ENCODE measurements around the gene GRM3.

The GRM3 gene

GRCh38 chr7:86815556-86815955, 171.8 kb downstream of the GRM3 start:
- DNase-seq (ENCODE audit: low read depth), result no peak
- TF ChIP-seq, protein P1, sequence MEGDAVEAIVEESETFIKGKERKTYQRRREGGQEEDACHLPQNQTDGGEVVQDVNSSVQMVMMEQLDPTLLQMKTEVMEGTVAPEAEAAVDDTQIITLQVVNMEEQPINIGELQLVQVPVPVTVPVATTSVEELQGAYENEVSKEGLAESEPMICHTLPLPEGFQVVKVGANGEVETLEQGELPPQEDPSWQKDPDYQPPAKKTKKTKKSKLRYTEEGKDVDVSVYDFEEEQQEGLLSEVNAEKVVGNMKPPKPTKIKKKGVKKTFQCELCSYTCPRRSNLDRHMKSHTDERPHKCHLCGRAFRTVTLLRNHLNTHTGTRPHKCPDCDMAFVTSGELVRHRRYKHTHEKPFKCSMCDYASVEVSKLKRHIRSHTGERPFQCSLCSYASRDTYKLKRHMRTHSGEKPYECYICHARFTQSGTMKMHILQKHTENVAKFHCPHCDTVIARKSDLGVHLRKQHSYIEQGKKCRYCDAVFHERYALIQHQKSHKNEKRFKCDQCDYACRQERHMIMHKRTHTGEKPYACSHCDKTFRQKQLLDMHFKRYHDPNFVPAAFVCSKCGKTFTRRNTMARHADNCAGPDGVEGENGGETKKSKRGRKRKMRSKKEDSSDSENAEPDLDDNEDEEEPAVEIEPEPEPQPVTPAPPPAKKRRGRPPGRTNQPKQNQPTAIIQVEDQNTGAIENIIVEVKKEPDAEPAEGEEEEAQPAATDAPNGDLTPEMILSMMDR (conservative IDR thresholded peaks at IDR 0.05; ENCODE audit: low read depth, low read length), result no peak
- H3K4me3 ChIP-seq (ENCODE audit: low read depth, low read length), result no peak overlapping the region

GRCh38 chr7:86818903-86819302, 175.2 kb downstream of the GRM3 start:
- TF ChIP-seq, protein P1 (conservative IDR thresholded peaks at IDR 0.05; ENCODE audit: low read depth, low read length), result no peak
- DNase-seq (ENCODE audit: low read depth), result no peak

DNA sequence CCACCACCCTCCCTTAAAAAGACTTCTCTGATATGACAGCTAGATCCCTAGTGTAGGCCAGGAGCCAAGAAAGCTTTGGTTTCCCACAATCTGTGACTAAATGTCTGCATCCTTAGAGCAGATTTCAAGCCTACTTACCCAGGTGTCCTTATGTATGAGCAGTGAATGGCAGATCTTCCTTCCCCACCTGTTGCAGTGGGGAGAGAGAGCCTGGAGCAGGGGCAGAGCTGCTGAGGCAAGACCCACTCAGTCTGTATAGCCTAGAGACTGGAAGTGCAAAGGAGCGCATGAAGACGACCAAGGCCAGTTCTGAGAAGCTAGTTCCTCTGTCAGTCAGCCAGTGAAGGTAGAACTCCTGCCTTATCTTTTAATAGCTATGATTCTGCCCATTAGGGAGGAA, 180.1 kb downstream of the GRM3 start:
- TF ChIP-seq, protein P1 (conservative IDR thresholded peaks at IDR 0.05; ENCODE audit: low read depth, low read length), result no peak
- no peak for DNase-seq (ENCODE audit: low read depth)
- H3K4me3 ChIP-seq (ENCODE audit: low read depth, low read length), result no peak overlapping the region

More at GRCh38 chr7:86818903-86819302, 175.2 kb downstream of the GRM3 start:
- H3K4me3 ChIP-seq (ENCODE audit: low read depth, low read length), result no peak overlapping the region

DNA sequence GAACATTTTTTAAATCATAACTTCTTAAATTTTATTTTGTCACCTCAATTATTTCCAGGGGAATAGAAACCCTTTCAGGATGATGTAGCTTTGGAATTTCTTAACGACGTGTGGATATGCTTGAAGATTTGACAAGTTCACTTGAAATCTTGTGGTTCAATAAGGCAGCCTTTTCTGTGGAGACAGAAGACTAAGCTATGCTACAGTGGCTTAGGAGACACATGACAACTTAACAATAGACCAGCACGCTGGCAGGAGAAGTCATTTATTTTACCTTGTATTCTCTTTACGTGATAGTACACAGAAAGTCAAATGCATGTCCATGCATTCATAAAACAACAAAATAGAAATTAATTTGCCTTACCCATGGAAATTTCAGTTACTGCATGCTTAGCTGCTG, 181.6 kb downstream of the GRM3 start:
- H3K4me3 ChIP-seq (ENCODE audit: low read depth, low read length), result no peak overlapping the region
- TF ChIP-seq, protein P1 (conservative IDR thresholded peaks at IDR 0.05; ENCODE audit: low read depth, low read length), result no peak
- DNase-seq (ENCODE audit: low read depth), result no peak

- TF ChIP-seq, protein P1 (conservative IDR thresholded peaks at IDR 0.05; ENCODE audit: low read depth, low read length), result no peak
- H3K4me3 ChIP-seq (ENCODE audit: low read depth, low read length), result no peak overlapping the region
- DNase-seq (ENCODE audit: low read depth), result no peak
Observed at GRCh38 chr7:86826948-86827347, 183.2 kb downstream of the GRM3 start.

DNA sequence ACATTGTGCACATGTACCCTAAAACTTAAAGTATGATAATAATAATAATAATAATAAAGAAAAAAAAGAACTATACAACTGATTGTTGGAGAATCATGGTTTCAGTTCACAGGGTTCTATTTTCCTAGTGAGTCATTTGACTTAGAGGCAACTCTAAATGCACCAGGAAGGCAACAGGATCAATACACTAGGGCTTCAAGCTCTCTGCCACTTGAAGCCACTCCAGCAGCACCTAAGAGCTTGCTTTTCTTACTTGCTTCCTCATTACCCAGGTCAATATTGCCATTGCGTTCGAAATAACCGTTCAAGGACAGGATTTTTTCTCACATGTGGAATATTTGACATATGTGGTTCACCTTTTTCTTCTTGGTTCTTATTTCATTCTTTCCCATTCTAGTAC, 189.7 kb downstream of the GRM3 start:
- no peak overlapping the region for H3K4me3 ChIP-seq (ENCODE audit: low read depth, low read length)
- TF ChIP-seq, protein P1 (conservative IDR thresholded peaks at IDR 0.05; ENCODE audit: low read depth, low read length), result no peak
- no peak for DNase-seq (ENCODE audit: low read depth)

- no peak for DNase-seq (ENCODE audit: low read depth)
- H3K4me3 ChIP-seq (ENCODE audit: low read depth, low read length), result no peak overlapping the region
- TF ChIP-seq, protein P1 (conservative IDR thresholded peaks at IDR 0.05; ENCODE audit: low read depth, low read length), result no peak
Observed at GRCh38 chr7:86837235-86837634, 193.5 kb downstream of the GRM3 start.
